HFFc6 (cell line): ENCODE measurements around the gene SYNGR3. TPM values are rescaled to one million over a fixed set of nuclear protein-coding genes. Genes with fewer than 3 reads are reported as not detected.

ENCODE experiments used
- DNase-seq: peaks from one replicate; pipeline ENCODE4 v3.0.0-alpha.2; 2018
- H3K27ac Mint-ChIP-seq: 2 replicates; pipeline ENCODE4 v1.8.0; 2020; ENCODE audit warnings: mild to moderate bottlenecking, mixed read lengths
- H3K27me3 Mint-ChIP-seq: 2 replicates; pipeline ENCODE4 v1.8.0; 2021; ENCODE audit warnings: mild to moderate bottlenecking, moderate library complexity, mixed read lengths; ENCODE audit not compliant: insufficient read depth
- H3K36me3 Mint-ChIP-seq: 2 replicates; pipeline ENCODE4 v1.8.0; 2021; ENCODE audit warnings: low read depth, mixed read lengths
- H3K4me1 Mint-ChIP-seq: 2 replicates; pipeline ENCODE4 v1.8.0; 2020; ENCODE audit warnings: low read depth, mixed read lengths
- H3K4me3 Mint-ChIP-seq: 2 replicates; pipeline ENCODE4 v1.8.0; 2020; ENCODE audit warnings: mild to moderate bottlenecking, moderate library complexity, mixed read lengths
- H3K9me3 Mint-ChIP-seq: 2 replicates; pipeline ENCODE4 v1.8.0; 2020; ENCODE audit warnings: mild to moderate bottlenecking, mixed read lengths
- CTCF ChIP-seq: fragments of 200-600 bp; sonication (generic); IDR thresholded peaks from 2 replicates; pipeline ENCODE4 v1.5.0; 2021; ENCODE audit warnings: antibody characterized with exemption, mild to moderate bottlenecking
- total RNA-seq, 6 experiments: library from RNA; stranded (reverse); fragmentation: NEBNext Ultra II Directional; extraction: Animal tissue kit (Norgen Biotek cat#: 25700); gene quantifications; 2 replicates in 1 of 6; 3 replicates in 5 of 6; pipeline ENCODE4 v1.2.3, GENCODE V29; 2021

Gene SYNGR3
- total RNA-seq, 6 experiments from 2014 or later, result 0.96 to 1.4 (median 1.2) TPM

- Mint-ChIP-seq H3K4me3 (no peak overlapping the region), H3K27ac (no peak overlapping the region), H3K9me3 (no peaks in the 10 kb centered on the region), H3K27me3 (peaks cover 16% of the 10 kb centered on the region), H3K4me1 (peaks cover 16% of the 10 kb centered on the region), H3K36me3 (0 out of 2 replicates have a peak, but pooled peaks cover 5% of the 10 kb centered on the region)
- no peak for TF ChIP-seq CTCF
- no peak for DNase-seq
Observed at GRCh38 chr16:1987198-1987597, 2.6 kb upstream of the SYNGR3 start.

GRCh38 chr16:1990101-1990350, 256 bp downstream of the SYNGR3 start:
- Mint-ChIP-seq H3K4me3 (no peak overlapping the region), H3K27me3 (peaks cover 10% of the 10 kb centered on the region; the same call in 1 of the 2 replicates), H3K27ac (no peak overlapping the region), H3K4me1 (peaks cover 4% of the 10 kb centered on the region), H3K9me3 (no peaks in the 10 kb centered on the region), H3K36me3 (0 out of 2 replicates have a peak, but pooled peaks cover 5% of the 10 kb centered on the region)
- no peak for TF ChIP-seq CTCF
- DNase-seq, result no peak

GRCh38 chr16:1990351-1991134, 773 bp downstream of the SYNGR3 start:
- Mint-ChIP-seq H3K9me3 (no peaks in the 10 kb centered on the region), H3K36me3 (peaks cover 9% of the 10 kb centered on the region; the same call in 1 of the 2 replicates), H3K27me3 (peaks cover 10% of the 10 kb centered on the region; the same call in 1 of the 2 replicates), H3K4me1 (no peaks in the 10 kb centered on the region), H3K27ac (no peak overlapping the region), H3K4me3 (no peak overlapping the region)
- DNase-seq, result no peak
- TF ChIP-seq CTCF, result no peak

- no peaks in the 10 kb centered on the region for H3K4me1 Mint-ChIP-seq
- peaks cover 10% of the 10 kb centered on the region; the same call in 1 of the 2 replicates for H3K36me3 Mint-ChIP-seq
- peaks cover 10% of the 10 kb centered on the region; the same call in 1 of the 2 replicates for H3K27me3 Mint-ChIP-seq
- no peak overlapping the region for H3K27ac Mint-ChIP-seq
- no peak overlapping the region for H3K4me3 Mint-ChIP-seq
- no peaks in the 10 kb centered on the region for H3K9me3 Mint-ChIP-seq
- no peak for TF ChIP-seq CTCF
- DNase-seq, result no peak
Observed at GRCh38 chr16:1991135-1991551, 1.4 kb downstream of the SYNGR3 start.

GRCh38 chr16:1991588-1991947, 1.8 kb downstream of the SYNGR3 start:
- TF ChIP-seq CTCF, result no peak

More at GRCh38 chr16:1991588-1991947, 1.8 kb downstream of the SYNGR3 start:
- peaks cover 10% of the 10 kb centered on the region; the same call in 1 of the 2 replicates for H3K27me3 Mint-ChIP-seq
- no peaks in the 10 kb centered on the region for H3K9me3 Mint-ChIP-seq
- DNase-seq, result no peak
- no peak overlapping the region for H3K4me3 Mint-ChIP-seq
- H3K27ac Mint-ChIP-seq, result no peak overlapping the region
- H3K4me1 Mint-ChIP-seq, result no peaks in the 10 kb centered on the region
- H3K36me3 Mint-ChIP-seq, result peaks cover 7% of the 10 kb centered on the region; the same call in 1 of the 2 replicates
